ENCODE results near the gene ATXN7L3. TPM values are rescaled to one million over a fixed set of nuclear protein-coding genes. Genes with fewer than 3 reads are reported as not detected.

The ATXN7L3 gene
- total and polyA plus RNA-seq, 2 donors, result 36.3 to 53.3 TPM

DNA sequence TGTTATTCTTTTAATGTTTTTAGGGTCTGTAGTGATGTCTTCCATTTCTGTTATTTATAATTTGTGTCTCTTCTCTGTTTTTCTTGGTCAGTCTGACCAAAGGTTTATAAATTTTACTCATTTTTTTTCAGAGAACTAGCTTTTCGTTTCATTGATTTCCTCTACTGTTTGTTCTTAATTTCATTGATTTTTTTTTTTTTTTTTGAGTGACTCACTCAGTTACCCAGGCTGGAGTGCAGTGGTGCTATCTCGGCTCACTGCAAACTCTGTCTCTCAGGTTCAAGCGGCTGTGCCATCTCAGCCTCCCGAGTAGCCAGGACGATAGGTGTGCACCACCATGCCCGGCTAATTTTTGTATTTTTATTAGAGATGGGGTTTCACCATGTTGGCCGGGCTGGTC lies 32.4 kb upstream of the ATXN7L3 start:
- H3K27me3 ChIP-seq (ENCODE audit: control insufficient read depth in 2 of 2, insufficient read depth in 1 of 2, low read length in 1 of 2), result peaks cover 0 to 3% of the 10 kb centered on the region in 2 donors
- no peak overlapping the region for H3K4me3 ChIP-seq (ENCODE audit: low read length in 2 of 2)
- H3K36me3 ChIP-seq (ENCODE audit: control insufficient read depth in 2 of 2, insufficient read depth in 2 of 2, low read length in 1 of 2), result no peaks in the 10 kb centered on the region
- WGBS, result 96% methylated on average over 7 of the region's 7 CpGs
- H3K27ac ChIP-seq (ENCODE audit: low read depth in 1 of 2, low read length in 1 of 2), result no peak overlapping the region
- H3K9me3 ChIP-seq (ENCODE audit: control insufficient read depth in 2 of 2, insufficient read depth in 1 of 2, low read length in 1 of 2), result no peaks in the 10 kb centered on the region
- DNase-seq (ENCODE audit: low read depth in 6 of 9, low spot score in 9 of 9), result no peak
- H3K4me1 ChIP-seq (ENCODE audit: control insufficient read depth in 2 of 2, insufficient read depth in 2 of 2, low read length in 2 of 2), result no peaks in the 10 kb centered on the region

DNA sequence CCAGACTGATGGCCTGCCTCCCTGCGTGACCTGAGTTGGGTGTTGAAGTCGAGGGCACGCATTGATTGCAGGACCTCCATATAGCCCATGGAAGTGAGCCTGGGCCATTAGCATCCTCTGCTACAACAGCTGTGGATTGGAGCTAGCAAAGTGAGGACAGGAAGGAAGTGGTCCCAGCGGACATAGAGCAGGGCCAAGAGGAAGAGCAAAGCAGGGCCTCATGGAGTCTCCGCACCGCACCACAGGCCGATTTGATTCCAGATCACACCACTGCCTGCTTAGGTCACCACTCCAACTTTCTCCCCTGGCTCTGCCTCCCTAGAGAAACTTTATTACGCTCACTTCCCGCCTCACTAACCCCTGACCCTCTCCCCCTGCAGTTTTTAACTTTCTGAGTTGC lies 30.5 kb upstream of the ATXN7L3 start:
- WGBS, result 94% methylated on average over 9 of the region's 9 CpGs
- no peaks in the 10 kb centered on the region for H3K36me3 ChIP-seq (ENCODE audit: control insufficient read depth in 2 of 2, insufficient read depth in 2 of 2, low read length in 1 of 2)
- H3K4me1 ChIP-seq (ENCODE audit: control insufficient read depth in 2 of 2, insufficient read depth in 2 of 2, low read length in 2 of 2), result no peaks in the 10 kb centered on the region
- H3K4me3 ChIP-seq (ENCODE audit: low read length in 2 of 2), result no peak overlapping the region
- no peak overlapping the region for H3K27ac ChIP-seq (ENCODE audit: low read depth in 1 of 2, low read length in 1 of 2)
- no peaks in the 10 kb centered on the region for H3K27me3 ChIP-seq (ENCODE audit: control insufficient read depth in 2 of 2, insufficient read depth in 1 of 2, low read length in 1 of 2)
- no peaks in the 10 kb centered on the region for H3K9me3 ChIP-seq (ENCODE audit: control insufficient read depth in 2 of 2, insufficient read depth in 1 of 2, low read length in 1 of 2)
- no peak for DNase-seq (ENCODE audit: low read depth in 6 of 9, low spot score in 9 of 9)

DNA sequence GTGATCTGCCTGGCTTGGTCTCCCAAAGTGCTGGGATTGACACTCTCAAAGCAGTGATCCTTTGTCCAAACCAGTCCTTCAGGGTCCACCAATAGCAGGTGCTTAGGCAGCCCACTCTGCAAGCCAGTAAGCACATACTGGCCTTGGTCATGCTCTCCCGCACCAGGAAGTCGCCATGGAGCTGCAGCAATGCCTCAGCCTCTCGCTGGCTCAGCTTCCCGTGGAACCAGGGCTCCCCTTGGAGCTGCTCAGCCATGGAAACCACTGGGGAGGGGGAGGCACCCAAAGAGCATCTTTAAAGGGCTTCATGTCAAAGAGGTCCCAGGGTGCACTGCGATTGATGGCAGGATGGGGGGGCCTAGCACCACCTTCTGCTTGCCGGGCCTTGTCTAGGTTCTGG lies 29.4 kb upstream of the ATXN7L3 start:
- no peak overlapping the region for H3K27ac ChIP-seq (ENCODE audit: low read depth in 1 of 2, low read length in 1 of 2)
- no peaks in the 10 kb centered on the region for H3K9me3 ChIP-seq (ENCODE audit: control insufficient read depth in 2 of 2, insufficient read depth in 1 of 2, low read length in 1 of 2)
- no peak overlapping the region for H3K4me3 ChIP-seq (ENCODE audit: low read length in 2 of 2)
- no peaks in the 10 kb centered on the region for H3K4me1 ChIP-seq (ENCODE audit: control insufficient read depth in 2 of 2, insufficient read depth in 2 of 2, low read length in 2 of 2)
- H3K36me3 ChIP-seq (ENCODE audit: control insufficient read depth in 2 of 2, insufficient read depth in 2 of 2, low read length in 1 of 2), result no peaks in the 10 kb centered on the region
- H3K27me3 ChIP-seq (ENCODE audit: control insufficient read depth in 2 of 2, insufficient read depth in 1 of 2, low read length in 1 of 2), result peaks cover 0 to 6% of the 10 kb centered on the region in 2 donors
- WGBS, result 96% methylated on average over 6 of the region's 6 CpGs
- no peak for DNase-seq (ENCODE audit: low read depth in 6 of 9, low spot score in 9 of 9)

DNA sequence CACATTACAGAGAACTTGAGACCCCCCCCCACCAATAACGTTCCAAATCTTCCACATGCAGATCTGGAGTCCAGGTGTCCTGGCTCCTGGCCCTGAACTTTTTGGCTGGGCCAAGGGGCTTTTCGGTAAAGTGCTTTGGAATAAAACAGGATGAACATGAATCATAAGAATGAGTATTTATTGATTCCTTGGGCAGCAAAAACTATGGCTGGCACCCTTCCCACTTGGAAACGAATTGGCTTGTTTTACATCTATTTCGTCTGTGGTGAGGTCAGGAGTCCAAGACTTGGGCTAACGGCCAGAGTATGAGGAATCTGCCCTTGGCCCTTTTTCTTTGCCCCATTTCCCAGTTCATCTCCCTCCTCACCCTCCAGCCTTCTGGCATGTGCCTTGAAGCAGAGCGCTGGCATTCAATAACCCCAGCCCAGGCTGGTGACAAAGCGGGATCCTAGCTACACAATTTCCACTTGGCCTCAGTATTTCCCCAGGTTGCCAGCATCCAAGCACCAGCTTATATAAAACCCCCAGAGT lies 23.9 kb upstream of the ATXN7L3 start:
- Histone ChIP-seq H3K4me1 (ENCODE audit: control insufficient read depth in 2 of 2, insufficient read depth in 2 of 2, low read length in 2 of 2) (peaks cover 5 to 20% of the 10 kb centered on the region in 2 donors), H3K27me3 (ENCODE audit: control insufficient read depth in 2 of 2, insufficient read depth in 1 of 2, low read length in 1 of 2) (peaks cover 4 to 37% of the 10 kb centered on the region in 2 donors), H3K9me3 (ENCODE audit: control insufficient read depth in 2 of 2, insufficient read depth in 1 of 2, low read length in 1 of 2) (no peaks in the 10 kb centered on the region), H3K36me3 (ENCODE audit: control insufficient read depth in 2 of 2, insufficient read depth in 2 of 2, low read length in 1 of 2) (no peaks in the 10 kb centered on the region), H3K27ac (ENCODE audit: low read depth in 1 of 2, low read length in 1 of 2) (no peak overlapping the region), H3K4me3 (ENCODE audit: low read length in 2 of 2) (no peak overlapping the region)
- no peak for DNase-seq (ENCODE audit: low read depth in 6 of 9, low spot score in 9 of 9)
- WGBS, result 91% methylated on average over 7 of the region's 7 CpGs

DNA sequence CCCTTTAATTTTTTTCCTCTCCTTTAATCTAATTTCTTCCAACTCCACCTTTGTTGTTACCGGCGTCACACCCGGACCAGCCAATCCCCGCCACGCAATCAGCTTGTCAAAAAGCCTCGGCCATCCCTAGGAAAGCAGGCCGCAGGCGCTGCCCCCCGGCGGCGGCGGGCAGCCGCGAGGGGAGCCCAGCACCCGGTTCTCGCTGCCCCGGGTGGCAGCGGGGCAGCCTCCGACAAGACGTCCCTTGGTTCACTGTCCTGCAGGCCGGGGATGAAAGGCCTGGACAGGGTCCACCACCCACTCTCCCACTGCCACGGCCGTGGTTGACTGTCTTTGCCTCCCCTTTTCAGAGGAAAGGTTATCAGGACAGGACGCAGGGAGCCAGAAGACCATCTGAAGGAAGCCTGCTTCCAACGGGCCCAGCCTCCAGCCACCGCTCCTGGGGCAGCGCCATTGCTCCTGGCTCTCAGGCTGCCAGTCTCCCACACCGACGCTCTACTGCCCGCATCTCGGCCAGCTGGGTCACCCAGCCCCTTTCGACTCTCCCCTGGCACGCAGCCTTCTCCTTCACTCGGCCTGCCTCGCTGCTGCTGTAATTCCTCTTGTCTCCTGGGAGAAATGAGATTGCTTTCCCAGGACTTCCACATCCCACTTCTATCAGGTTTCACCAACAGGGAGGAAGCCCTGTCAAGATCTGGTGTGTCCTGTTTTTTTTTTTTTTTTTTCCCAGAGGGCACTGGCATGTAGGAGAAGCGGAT lies 22.6 kb upstream of the ATXN7L3 start:
- Histone ChIP-seq H3K27ac (ENCODE audit: low read depth in 1 of 2, low read length in 1 of 2) (peak overlapping the region; percentile 72 to 99), H3K9me3 (ENCODE audit: control insufficient read depth in 2 of 2, insufficient read depth in 1 of 2, low read length in 1 of 2) (no peaks in the 10 kb centered on the region), H3K4me3 (ENCODE audit: low read length in 2 of 2) (peak overlapping the region; percentile 90 to 91), H3K36me3 (ENCODE audit: control insufficient read depth in 2 of 2, insufficient read depth in 2 of 2, low read length in 1 of 2) (no peaks in the 10 kb centered on the region), H3K27me3 (ENCODE audit: control insufficient read depth in 2 of 2, insufficient read depth in 1 of 2, low read length in 1 of 2) (peaks cover 4 to 37% of the 10 kb centered on the region in 2 donors), H3K4me1 (ENCODE audit: control insufficient read depth in 2 of 2, insufficient read depth in 2 of 2, low read length in 2 of 2) (peaks cover 6 to 29% of the 10 kb centered on the region in 2 donors)
- 14% methylated on average over 36 of the region's 36 CpGs for WGBS
- DNase-seq (ENCODE audit: low read depth in 6 of 9, low spot score in 9 of 9), result peak in 1 of 9 donors; percentile 49

DNA sequence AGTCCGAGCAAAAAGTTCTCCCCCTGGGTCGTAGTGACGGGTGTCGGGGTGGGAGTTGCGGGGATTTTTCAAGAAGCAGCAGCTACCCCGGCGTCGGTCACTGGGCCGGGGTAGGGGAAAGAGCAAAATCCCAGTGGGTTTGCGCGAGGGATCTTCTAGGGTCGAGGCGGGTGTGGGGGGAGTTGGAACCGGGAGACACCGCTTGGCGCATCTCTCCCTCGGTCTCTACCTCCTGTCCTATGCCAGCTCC lies 22.1 kb upstream of the ATXN7L3 start:
- H3K9me3 ChIP-seq (ENCODE audit: control insufficient read depth in 2 of 2, insufficient read depth in 1 of 2, low read length in 1 of 2), result no peaks in the 10 kb centered on the region
- WGBS, result 2% methylated on average over 17 of the region's 17 CpGs
- no peak for DNase-seq (ENCODE audit: low read depth in 6 of 9, low spot score in 9 of 9)

DNA sequence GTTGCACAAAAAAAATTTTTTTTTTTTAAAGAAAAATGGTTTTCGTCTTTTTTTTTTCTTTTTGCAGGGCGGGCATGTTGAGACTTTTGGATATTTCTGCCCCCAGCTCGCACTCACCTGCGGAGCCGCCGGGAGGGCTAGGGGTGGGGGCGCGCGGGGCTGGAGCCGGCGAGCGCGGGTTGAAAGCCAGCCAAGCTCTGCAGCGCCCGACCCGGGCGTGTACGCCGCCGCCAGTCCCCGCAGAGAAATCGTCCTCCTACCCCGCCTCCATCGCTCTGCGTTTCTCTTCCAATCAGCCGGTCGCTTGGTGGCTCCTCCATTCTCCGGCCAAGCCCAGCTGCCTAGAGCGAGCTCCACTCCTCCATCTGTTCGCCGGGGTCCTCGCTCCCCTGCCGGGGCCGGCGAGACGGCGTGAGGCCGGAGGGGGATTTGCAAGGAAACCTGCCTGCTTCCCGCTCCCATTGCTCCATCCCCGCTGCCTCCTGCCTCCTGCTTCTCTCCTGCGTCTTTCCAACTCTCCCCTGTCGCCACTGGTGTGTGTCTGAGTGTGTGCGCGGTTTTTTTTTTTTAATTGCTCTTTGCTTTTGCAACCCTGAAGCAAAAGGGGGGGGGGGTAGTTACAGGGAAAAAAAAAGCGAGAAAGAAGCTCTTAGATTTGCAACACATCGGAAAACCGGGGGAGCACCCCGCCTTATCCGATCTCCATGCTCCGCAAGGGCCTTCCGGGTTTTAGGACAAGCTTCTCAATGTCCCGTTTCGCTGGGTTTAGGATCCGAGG lies 21.6 kb upstream of the ATXN7L3 start:
- Histone ChIP-seq H3K9me3 (ENCODE audit: control insufficient read depth in 2 of 2, insufficient read depth in 1 of 2, low read length in 1 of 2) (no peaks in the 10 kb centered on the region), H3K36me3 (ENCODE audit: control insufficient read depth in 2 of 2, insufficient read depth in 2 of 2, low read length in 1 of 2) (peaks cover under 1 to 7% of the 10 kb centered on the region in 2 donors), H3K27ac (ENCODE audit: low read depth in 1 of 2, low read length in 1 of 2) (peak overlapping the region; percentile 73 to 99), H3K27me3 (ENCODE audit: control insufficient read depth in 2 of 2, insufficient read depth in 1 of 2, low read length in 1 of 2) (peaks cover 4 to 37% of the 10 kb centered on the region in 2 donors), H3K4me3 (ENCODE audit: low read length in 2 of 2) (peak overlapping the region; percentile 90 to 91), H3K4me1 (ENCODE audit: control insufficient read depth in 2 of 2, insufficient read depth in 2 of 2, low read length in 2 of 2) (peaks cover 11 to 39% of the 10 kb centered on the region in 2 donors)
- DNase-seq (ENCODE audit: low read depth in 6 of 9, low spot score in 9 of 9), result peak in 5 of 9 donors; percentile 34 to 73 (median 50)
- under 1% methylated on average over 54 of the region's 54 CpGs for WGBS

More for the DNA sequence above, 22.1 kb upstream of the ATXN7L3 start:
- H3K27me3 ChIP-seq (ENCODE audit: control insufficient read depth in 2 of 2, insufficient read depth in 1 of 2, low read length in 1 of 2), result peaks cover 4 to 37% of the 10 kb centered on the region in 2 donors
- peaks cover 0 to 2% of the 10 kb centered on the region in 2 donors for H3K36me3 ChIP-seq (ENCODE audit: control insufficient read depth in 2 of 2, insufficient read depth in 2 of 2, low read length in 1 of 2)
- peak overlapping the region; percentile 90 to 91 for H3K4me3 ChIP-seq (ENCODE audit: low read length in 2 of 2)
- H3K4me1 ChIP-seq (ENCODE audit: control insufficient read depth in 2 of 2, insufficient read depth in 2 of 2, low read length in 2 of 2), result peaks cover 10 to 34% of the 10 kb centered on the region in 2 donors
- H3K27ac ChIP-seq (ENCODE audit: low read depth in 1 of 2, low read length in 1 of 2), result peak overlapping the region; percentile 72 to 99

GRCh38 chr17:44220213-44221083 lies 20.8 kb upstream of the ATXN7L3 start:
- peak in 5 of 9 donors; percentile 45 to 75 (median 47) for DNase-seq (ENCODE audit: low read depth in 6 of 9, low spot score in 9 of 9)
- H3K27me3 ChIP-seq (ENCODE audit: control insufficient read depth in 2 of 2, insufficient read depth in 1 of 2, low read length in 1 of 2), result peaks cover 4 to 37% of the 10 kb centered on the region in 2 donors
- peaks cover 19 to 48% of the 10 kb centered on the region in 2 donors for H3K4me1 ChIP-seq (ENCODE audit: control insufficient read depth in 2 of 2, insufficient read depth in 2 of 2, low read length in 2 of 2)
- H3K36me3 ChIP-seq (ENCODE audit: control insufficient read depth in 2 of 2, insufficient read depth in 2 of 2, low read length in 1 of 2), result peaks cover 8 to 16% of the 10 kb centered on the region in 2 donors
- WGBS, result under 1% methylated on average over 108 of the region's 108 CpGs
- peak overlapping the region; percentile 90 to 91 for H3K4me3 ChIP-seq (ENCODE audit: low read length in 2 of 2)
- no peaks in the 10 kb centered on the region for H3K9me3 ChIP-seq (ENCODE audit: control insufficient read depth in 2 of 2, insufficient read depth in 1 of 2, low read length in 1 of 2)
- peak overlapping the region; percentile 98 to 99 for H3K27ac ChIP-seq (ENCODE audit: low read depth in 1 of 2, low read length in 1 of 2)

Data from thymus (tissue), 11 donors.